ENCODE measurements around the gene ULK2. TPM values are rescaled to one million over a fixed set of nuclear protein-coding genes. Genes with fewer than 3 reads are reported as not detected.
"Not testable (repeated sequence)": the region's sequence is repeated elsewhere in the genome, so short reads cannot be mapped to it uniquely, and the experiment has no call there.

Gene ULK2
- total RNA-seq, 1 donor from 2014 or later = 15.7 TPM

GRCh38 chr17:19897090-19897837 lies 29.5 kb upstream of the ULK2 start:
- Mint-ChIP-seq H3K9me3 (ENCODE audit: unreplicated experiment) (no peaks in the 10 kb centered on the region), H3K4me3 (ENCODE audit: unreplicated experiment) (no peak overlapping the region), H3K4me1 (ENCODE audit: unreplicated experiment) (no peaks in the 10 kb centered on the region), H3K27ac (ENCODE audit: unreplicated experiment) (peak overlapping the region; percentile 58), H3K36me3 (ENCODE audit: low read depth, unreplicated experiment) (no peaks in the 10 kb centered on the region), H3K27me3 (ENCODE audit: unreplicated experiment) (no peaks in the 10 kb centered on the region)
- TF ChIP-seq CTCF (IDR thresholded peaks at IDR 0.05; ENCODE audit: unreplicated experiment) = no peak
- no peak for DNase-seq (ENCODE audit: low spot score)

- Mint-ChIP-seq H3K4me3 (ENCODE audit: unreplicated experiment) (no peak overlapping the region), H3K4me1 (ENCODE audit: unreplicated experiment) (no peaks in the 10 kb centered on the region), H3K27ac (ENCODE audit: unreplicated experiment) (no peak overlapping the region), H3K27me3 (ENCODE audit: unreplicated experiment) (no peaks in the 10 kb centered on the region), H3K36me3 (ENCODE audit: low read depth, unreplicated experiment) (no peaks in the 10 kb centered on the region), H3K9me3 (ENCODE audit: unreplicated experiment) (no peaks in the 10 kb centered on the region)
- DNase-seq (ENCODE audit: low spot score) = no peak
- no peak for TF ChIP-seq CTCF (IDR thresholded peaks at IDR 0.05; ENCODE audit: unreplicated experiment)
Measured at GRCh38 chr17:19896679-19897078, 28.9 kb upstream of the ULK2 start.

GRCh38 chr17:19890554-19890953 lies 22.8 kb upstream of the ULK2 start:
- H3K36me3 Mint-ChIP-seq (ENCODE audit: low read depth, unreplicated experiment); DNase-seq (ENCODE audit: low spot score); H3K4me3 Mint-ChIP-seq (ENCODE audit: unreplicated experiment); H3K27me3 Mint-ChIP-seq (ENCODE audit: unreplicated experiment); H3K9me3 Mint-ChIP-seq (ENCODE audit: unreplicated experiment); H3K4me1 Mint-ChIP-seq (ENCODE audit: unreplicated experiment); H3K27ac Mint-ChIP-seq (ENCODE audit: unreplicated experiment): not testable (repeated sequence)

- not testable (repeated sequence) for DNase-seq (ENCODE audit: low spot score); H3K4me1 Mint-ChIP-seq (ENCODE audit: unreplicated experiment); H3K9me3 Mint-ChIP-seq (ENCODE audit: unreplicated experiment); H3K27ac Mint-ChIP-seq (ENCODE audit: unreplicated experiment); H3K36me3 Mint-ChIP-seq (ENCODE audit: low read depth, unreplicated experiment); H3K27me3 Mint-ChIP-seq (ENCODE audit: unreplicated experiment); H3K4me3 Mint-ChIP-seq (ENCODE audit: unreplicated experiment)
Measured at GRCh38 chr17:19890001-19890400, 22.3 kb upstream of the ULK2 start.

GRCh38 chr17:19886116-19886515 lies 18.4 kb upstream of the ULK2 start:
- no peak for TF ChIP-seq CTCF (IDR thresholded peaks at IDR 0.05; ENCODE audit: unreplicated experiment)
- Mint-ChIP-seq H3K27me3 (ENCODE audit: unreplicated experiment) (peaks cover 1% of the 10 kb centered on the region), H3K9me3 (ENCODE audit: unreplicated experiment) (no peaks in the 10 kb centered on the region), H3K36me3 (ENCODE audit: low read depth, unreplicated experiment) (no peaks in the 10 kb centered on the region), H3K27ac (ENCODE audit: unreplicated experiment) (no peak overlapping the region), H3K4me3 (ENCODE audit: unreplicated experiment) (no peak overlapping the region), H3K4me1 (ENCODE audit: unreplicated experiment) (no peaks in the 10 kb centered on the region)
- DNase-seq (ENCODE audit: low spot score) = no peak

GRCh38 chr17:19883537-19884215 lies 15.9 kb upstream of the ULK2 start:
- Mint-ChIP-seq H3K36me3 (ENCODE audit: low read depth, unreplicated experiment) (no peaks in the 10 kb centered on the region), H3K27me3 (ENCODE audit: unreplicated experiment) (peaks cover 1% of the 10 kb centered on the region), H3K27ac (ENCODE audit: unreplicated experiment) (no peak overlapping the region), H3K4me3 (ENCODE audit: unreplicated experiment) (no peak overlapping the region), H3K4me1 (ENCODE audit: unreplicated experiment) (no peaks in the 10 kb centered on the region), H3K9me3 (ENCODE audit: unreplicated experiment) (no peaks in the 10 kb centered on the region)
- no peak for TF ChIP-seq CTCF (IDR thresholded peaks at IDR 0.05; ENCODE audit: unreplicated experiment)
- DNase-seq (ENCODE audit: low spot score) = no peak

All from endothelial cell (in vitro differentiated cells).